A549 treated with AZD9567 at 1 μM for 4 hours (cell line): Measurements from ENCODE around the gene PNLIPRP3. TPM values are rescaled to one million over a fixed set of nuclear protein-coding genes. Genes with fewer than 3 reads are reported as not detected.

Experiments
- total RNA-seq: library from RNA; stranded (reverse); fragments of 200-300 nt; extraction: Qiagen RNA extraction; gene quantifications from 5 replicates; pipeline ENCODE4 v1.2.3, GENCODE V29; 2022; ENCODE audit not compliant: insufficient read depth

Gene PNLIPRP3
- total RNA-seq, result 0.05 TPM in 1 of 5 replicates, not detected in the others

DNA sequence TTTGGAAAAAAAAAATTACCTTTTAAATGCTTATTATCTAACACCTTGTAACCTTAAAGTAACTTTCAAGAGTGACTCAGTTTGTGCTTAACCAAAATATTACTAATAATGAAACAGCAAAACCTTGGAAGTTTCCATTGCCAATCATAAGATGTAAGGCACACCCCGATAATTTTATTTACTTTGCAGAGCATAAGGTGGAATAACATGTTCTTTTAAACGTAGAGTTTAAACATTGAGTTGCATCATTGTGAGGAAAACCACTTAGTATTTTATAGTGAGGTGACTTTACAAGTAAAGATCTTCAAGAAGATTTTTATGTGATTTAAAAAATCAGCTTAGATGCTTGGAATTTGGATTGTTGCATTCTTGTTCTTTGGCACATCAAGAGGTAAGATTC, at the start of gene PNLIPRP3:
TSS of gene PNLIPRP3 (plus strand) at position 177 of the 400 bp plus-strand sequence. CDS start at position 343, 166 bp downstream.

Other genes starting within 250 kb of the PNLIPRP3 start
- gene GFRA1, start 154.6 kb upstream of the PNLIPRP3 start, total RNA-seq, result 9.3 to 13.9 TPM (median 9.4 TPM) in 5 replicates
- not detected in 5 replicates for gene CCDC172, start 103.4 kb upstream of the PNLIPRP3 start, total RNA-seq
- not detected in 5 replicates for gene PNLIP, start 118.1 kb downstream of the PNLIPRP3 start, total RNA-seq
- gene PNLIPRP1, start 163.1 kb downstream of the PNLIPRP3 start, total RNA-seq, result not detected in 5 replicates
- gene PNLIPRP2, start 193.1 kb downstream of the PNLIPRP3 start, total RNA-seq, result not detected in 5 replicates